Nephron (organoid): ENCODE data around the gene HAS3.
"Not testable (repeated sequence)": the region's sequence is repeated elsewhere in the genome, so short reads cannot be mapped to it uniquely, and the experiment has no call there.

Source experiments
- H3K27ac Mint-ChIP-seq, 3 experiments: 2 replicates each; pipeline ENCODE4 v1.8.0; 2020; ENCODE audit warnings: mixed read lengths in 3 of 3, mild to moderate bottlenecking in 2 of 3, moderate library complexity in 1 of 3
- H3K27me3 Mint-ChIP-seq: 2 replicates; pipeline ENCODE4 v1.8.0; 2021; ENCODE audit warnings: low read depth, mild to moderate bottlenecking, moderate library complexity, mixed read lengths
- H3K36me3 Mint-ChIP-seq: 2 replicates; pipeline ENCODE4 v1.8.0; 2020; ENCODE audit warnings: low read depth, mixed read lengths
- H3K4me1 Mint-ChIP-seq: 2 replicates; pipeline ENCODE4 v1.8.0; 2020; ENCODE audit warnings: mixed read lengths
- H3K4me3 Mint-ChIP-seq, 3 experiments: 2 replicates each; pipeline ENCODE4 v1.8.0; 2020; ENCODE audit warnings: mild to moderate bottlenecking in 3 of 3, mixed read lengths in 3 of 3, moderate library complexity in 2 of 3
- H3K9me3 Mint-ChIP-seq: 2 replicates; pipeline ENCODE4 v1.8.0; 2020; ENCODE audit warnings: mixed read lengths
- CTCF ChIP-seq, 3 experiments: fragments of 200-600 bp; sonication (generic); IDR thresholded peaks; one replicate each; pipeline ENCODE4 v1.5.0; 2021; ENCODE audit warnings: antibody characterized with exemption in 3 of 3; ENCODE audit not compliant: unreplicated experiment in 3 of 3

HAS3 gene

GRCh38 chr16:69126221-69126620, 20.8 kb downstream of the HAS3 start:
- H3K27ac Mint-ChIP-seq = no peak overlapping the region
- H3K4me3 Mint-ChIP-seq = no peak overlapping the region
- TF ChIP-seq CTCF (IDR thresholded peaks at IDR 0.05; ENCODE audit: unreplicated experiment in 3 of 3) = no peak
- no peaks in the 10 kb centered on the region for H3K27me3 Mint-ChIP-seq
- H3K36me3 Mint-ChIP-seq = peaks cover 29% of the 10 kb centered on the region
- H3K9me3 Mint-ChIP-seq = no peaks in the 10 kb centered on the region
- peaks cover 22% of the 10 kb centered on the region for H3K4me1 Mint-ChIP-seq

DNA sequence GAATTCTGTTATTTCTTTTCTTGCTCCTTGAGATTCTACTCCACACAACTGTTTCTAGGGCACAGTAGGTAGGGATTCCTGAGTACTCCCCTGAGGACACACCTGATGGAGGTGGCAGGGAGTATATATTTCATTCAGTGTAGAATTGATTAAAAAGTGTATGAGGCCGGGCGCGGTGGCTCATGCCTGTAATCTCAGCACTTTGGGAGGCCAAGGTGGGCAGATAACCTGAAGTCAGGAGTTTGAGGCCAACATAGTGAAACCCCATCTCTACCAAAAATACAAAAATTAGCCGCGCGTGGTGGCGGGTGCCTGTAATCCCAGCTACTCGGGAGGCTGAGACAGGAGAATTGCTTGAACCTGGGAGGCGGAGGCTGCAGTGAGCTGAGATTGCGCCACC, 21.3 kb downstream of the HAS3 start:
- not testable (repeated sequence) for H3K4me3 Mint-ChIP-seq, H3K27me3 Mint-ChIP-seq, H3K9me3 Mint-ChIP-seq, H3K27ac Mint-ChIP-seq
- Mint-ChIP-seq H3K36me3 (peaks cover 27% of the 10 kb centered on the region), H3K4me1 (peaks cover 27% of the 10 kb centered on the region)

DNA sequence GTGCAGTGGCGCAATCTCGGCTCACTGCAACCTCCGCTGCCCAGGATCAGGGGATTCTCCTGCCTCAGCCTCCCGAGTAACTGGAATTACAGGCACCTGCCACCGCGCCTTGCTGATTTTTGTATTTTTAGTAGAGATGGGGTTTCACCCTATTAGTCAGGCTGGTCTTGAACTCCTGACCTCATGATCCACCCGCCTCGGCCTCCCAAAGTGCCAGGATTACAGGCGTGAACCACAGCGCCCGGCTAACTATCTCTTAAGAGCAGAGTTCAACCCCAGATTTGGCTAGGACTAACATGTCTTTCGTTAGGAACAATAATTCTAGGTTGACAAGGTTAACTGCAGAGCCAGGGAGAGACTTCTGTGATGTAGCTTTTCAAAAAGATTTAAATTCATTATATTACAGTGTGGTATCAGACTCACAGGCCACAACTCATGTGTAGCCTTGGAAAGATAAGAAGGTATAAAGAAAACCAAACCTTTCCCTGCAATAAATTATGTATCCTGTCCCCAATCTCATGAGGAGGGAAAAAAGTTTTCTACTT, 22.6 kb downstream of the HAS3 start:
- Mint-ChIP-seq H3K9me3 (no peaks in the 10 kb centered on the region), H3K4me3 (peak overlapping the region in 1 of 3 experiments; percentile 34), H3K36me3 (peaks cover 23% of the 10 kb centered on the region), H3K4me1 (peaks cover 31% of the 10 kb centered on the region), H3K27me3 (no peaks in the 10 kb centered on the region), H3K27ac (peak overlapping the region in 2 of 3 experiments; percentile 39 to 65)
- no peak for TF ChIP-seq CTCF (IDR thresholded peaks at IDR 0.05; ENCODE audit: unreplicated experiment in 3 of 3)

DNA sequence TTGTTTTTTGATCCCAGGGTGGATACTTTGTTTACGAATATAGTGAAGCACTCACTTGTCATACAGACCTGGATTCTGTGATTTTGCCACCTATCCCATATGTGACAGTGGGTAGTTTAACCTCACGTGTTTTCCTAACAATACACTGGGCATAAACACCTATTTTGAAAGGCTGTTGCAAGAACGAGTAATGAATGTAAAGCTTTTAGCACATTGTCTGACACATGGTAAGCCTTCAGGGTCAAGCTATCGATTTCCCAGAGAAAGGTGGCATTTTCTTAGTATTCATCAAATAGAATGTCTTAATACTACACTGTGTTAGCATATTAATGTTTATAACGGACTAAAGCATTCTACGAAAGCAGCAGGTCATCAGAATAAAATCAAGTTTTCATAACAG, 25.0 kb downstream of the HAS3 start:
- H3K4me3 Mint-ChIP-seq = peak overlapping the region; percentile 94 to 95 (median 95)
- H3K27me3 Mint-ChIP-seq = no peaks in the 10 kb centered on the region
- TF ChIP-seq CTCF (IDR thresholded peaks at IDR 0.05; ENCODE audit: unreplicated experiment in 3 of 3) = no peak
- peaks cover 49% of the 10 kb centered on the region for H3K4me1 Mint-ChIP-seq
- no peaks in the 10 kb centered on the region for H3K9me3 Mint-ChIP-seq
- peak overlapping the region; percentile 93 to 98 (median 96) for H3K27ac Mint-ChIP-seq
- H3K36me3 Mint-ChIP-seq = peaks cover 20% of the 10 kb centered on the region

GRCh38 chr16:69131167-69131838, 25.9 kb downstream of the HAS3 start:
- Mint-ChIP-seq H3K4me3 (peak overlapping the region; percentile 94 to 95 (median 95)), H3K27me3 (no peaks in the 10 kb centered on the region), H3K36me3 (peaks cover 21% of the 10 kb centered on the region), H3K9me3 (no peaks in the 10 kb centered on the region), H3K4me1 (peaks cover 49% of the 10 kb centered on the region), H3K27ac (peak overlapping the region; percentile 93 to 98 (median 96))
- no peak for TF ChIP-seq CTCF (IDR thresholded peaks at IDR 0.05; ENCODE audit: unreplicated experiment in 3 of 3)

DNA sequence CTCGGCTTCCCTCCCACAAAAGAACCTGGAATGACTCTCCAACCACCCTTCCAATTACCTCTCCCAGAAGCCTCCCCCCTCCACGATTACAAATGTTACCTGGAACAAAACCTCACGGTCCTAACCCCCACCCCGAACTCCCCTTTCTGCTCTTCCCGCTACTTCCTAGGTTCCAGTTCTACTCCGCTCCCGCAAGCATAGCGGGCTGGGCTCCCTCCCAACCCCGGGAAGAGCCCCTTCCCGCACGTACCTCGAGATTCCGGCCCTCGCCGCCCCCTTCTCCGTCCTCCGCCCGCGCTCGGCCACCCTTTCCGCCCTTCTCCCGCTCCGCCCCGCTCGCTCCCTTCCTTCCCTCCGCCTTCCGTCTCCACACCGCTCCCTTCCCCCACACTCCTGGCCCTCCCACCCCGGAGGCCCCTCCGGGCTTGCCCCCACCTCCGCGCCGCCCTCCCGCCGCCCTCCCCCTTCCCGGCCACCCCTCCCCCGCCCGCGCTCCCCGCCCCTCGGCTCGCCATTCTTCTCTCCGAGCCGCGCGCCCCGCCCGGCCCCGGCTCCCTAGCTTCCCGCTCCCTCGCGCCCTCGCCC, 26.5 kb downstream of the HAS3 start:
- peak overlapping the region; percentile 94 to 95 (median 95) for H3K4me3 Mint-ChIP-seq
- no peak for TF ChIP-seq CTCF (IDR thresholded peaks at IDR 0.05; ENCODE audit: unreplicated experiment in 3 of 3)
- H3K9me3 Mint-ChIP-seq = no peaks in the 10 kb centered on the region
- no peaks in the 10 kb centered on the region for H3K27me3 Mint-ChIP-seq
- H3K4me1 Mint-ChIP-seq = peaks cover 49% of the 10 kb centered on the region
- peaks cover 22% of the 10 kb centered on the region for H3K36me3 Mint-ChIP-seq
- H3K27ac Mint-ChIP-seq = peak overlapping the region; percentile 93 to 98 (median 96)
